ENCODE measurements around the gene LRRTM4.
"Not testable (repeated sequence)": the region's sequence is repeated elsewhere in the genome, so short reads cannot be mapped to it uniquely, and the experiment has no call there.

The LRRTM4 gene

DNA sequence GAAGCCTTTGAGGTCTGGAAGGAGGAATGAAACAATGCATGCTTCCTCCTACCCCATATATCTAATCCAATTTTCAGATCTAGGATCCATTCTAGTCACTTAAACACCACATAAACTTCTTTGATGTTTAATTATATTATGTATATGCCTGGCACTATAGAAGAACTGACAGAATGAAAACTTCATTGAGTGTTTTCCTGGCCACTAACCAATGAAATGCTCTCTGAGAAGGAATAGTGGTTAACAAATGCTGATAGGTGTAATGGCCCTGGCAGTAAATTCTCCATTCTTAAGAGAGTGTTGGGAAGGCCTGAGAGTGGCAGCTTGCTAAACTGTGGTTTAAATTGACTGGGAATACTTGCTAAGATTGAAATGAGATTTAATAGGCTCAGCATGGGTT is 710.0 kb downstream of the LRRTM4 start:
- no peak for TF ChIP-seq JUND (IDR thresholded peaks at IDR 0.05; ENCODE audit: low read depth)
- in situ Hi-C loops (cut with HindIII; ENCODE audit: low pct_unique_long_range_greater_than_20kb, low sequenced_read_pairs), result no loop called here
- DNase-seq (ENCODE audit: low read depth in 1 of 2, low spot score in 1 of 2), result no peak

DNA sequence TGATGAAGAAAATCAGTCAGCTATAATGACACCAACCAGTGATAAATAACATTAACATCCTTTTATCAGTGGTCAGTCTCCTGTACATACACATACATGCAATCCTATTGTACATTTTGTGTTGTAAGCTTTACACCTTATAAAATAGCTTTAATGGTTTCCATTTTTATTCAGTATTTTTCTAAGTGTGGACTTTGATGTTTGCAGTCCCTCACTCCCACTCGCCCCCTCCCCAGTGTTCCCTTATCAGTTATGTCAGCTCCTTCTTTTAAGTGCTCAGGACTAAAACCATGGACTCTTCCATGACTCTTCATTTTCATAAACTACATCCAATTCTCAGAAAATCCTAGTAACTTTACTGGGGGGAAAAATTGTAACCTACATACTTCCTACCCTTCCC is 713.0 kb downstream of the LRRTM4 start:
- no peak for DNase-seq (ENCODE audit: low read depth in 1 of 2, low spot score in 1 of 2)
- TF ChIP-seq JUND (IDR thresholded peaks at IDR 0.05; ENCODE audit: low read depth), result no peak
- in situ Hi-C loops (cut with HindIII; ENCODE audit: low pct_unique_long_range_greater_than_20kb, low sequenced_read_pairs), result no loop called here

DNA sequence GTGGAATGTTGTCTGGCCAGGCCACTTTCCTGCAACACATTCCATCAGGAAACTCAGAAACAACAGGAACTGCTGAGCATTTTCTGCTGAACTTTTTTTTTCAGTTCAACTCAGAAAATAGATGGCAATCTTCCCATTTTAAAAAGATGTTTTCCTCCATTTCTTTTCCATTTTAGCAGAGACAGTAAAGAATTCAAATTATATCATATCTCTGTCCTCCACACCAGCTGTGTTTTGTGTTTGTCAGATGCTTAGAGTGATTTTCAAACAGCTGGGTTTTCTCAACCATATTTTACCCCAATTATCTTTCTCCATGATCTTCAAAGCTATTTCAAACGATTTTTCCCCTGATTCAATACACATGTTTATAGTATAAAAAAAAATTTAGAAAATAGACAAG is 713.4 kb downstream of the LRRTM4 start:
- TF ChIP-seq JUND (IDR thresholded peaks at IDR 0.05; ENCODE audit: low read depth), result no peak
- DNase-seq (ENCODE audit: low read depth in 1 of 2, low spot score in 1 of 2), result no peak
- in situ Hi-C loops (cut with HindIII; ENCODE audit: low pct_unique_long_range_greater_than_20kb, low sequenced_read_pairs), result no loop called here

DNA sequence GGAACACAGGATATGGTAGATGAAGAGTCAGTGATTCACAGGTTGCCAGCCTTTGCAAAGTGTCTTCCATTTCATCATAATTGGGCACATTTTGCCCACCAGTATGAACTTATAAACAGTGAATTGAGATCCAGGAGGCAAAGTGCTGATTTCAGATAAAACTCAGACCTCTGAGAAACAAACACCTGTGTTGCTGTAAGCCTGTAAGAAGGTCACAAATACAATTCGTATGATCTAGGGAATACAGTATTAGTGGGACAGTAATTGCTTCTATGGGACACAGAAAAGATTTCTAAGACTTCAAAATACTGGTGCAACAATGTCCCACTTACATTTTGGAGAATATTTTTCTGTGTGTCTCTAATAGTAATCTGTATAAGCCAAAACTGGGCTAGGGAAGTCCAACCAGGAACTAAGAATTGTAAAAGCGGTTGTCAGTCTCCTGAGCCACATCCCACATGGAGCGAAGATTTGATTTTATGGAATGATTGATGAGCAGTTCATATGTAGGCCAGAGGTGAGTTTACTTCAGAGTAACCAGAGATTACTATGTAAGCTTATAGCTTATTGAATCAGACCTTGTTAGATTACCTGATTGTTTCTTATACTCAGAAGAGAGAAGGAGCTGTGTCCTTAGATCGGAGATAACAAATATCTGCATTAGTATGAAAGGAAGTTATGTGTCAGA is 728.4 kb downstream of the LRRTM4 start:
- DNase-seq (ENCODE audit: low read depth in 1 of 2, low spot score in 1 of 2), result no peak
- no peak for TF ChIP-seq JUND (IDR thresholded peaks at IDR 0.05; ENCODE audit: low read depth)
- in situ Hi-C loops (cut with HindIII; ENCODE audit: low pct_unique_long_range_greater_than_20kb, low sequenced_read_pairs), result no loop called here

DNA sequence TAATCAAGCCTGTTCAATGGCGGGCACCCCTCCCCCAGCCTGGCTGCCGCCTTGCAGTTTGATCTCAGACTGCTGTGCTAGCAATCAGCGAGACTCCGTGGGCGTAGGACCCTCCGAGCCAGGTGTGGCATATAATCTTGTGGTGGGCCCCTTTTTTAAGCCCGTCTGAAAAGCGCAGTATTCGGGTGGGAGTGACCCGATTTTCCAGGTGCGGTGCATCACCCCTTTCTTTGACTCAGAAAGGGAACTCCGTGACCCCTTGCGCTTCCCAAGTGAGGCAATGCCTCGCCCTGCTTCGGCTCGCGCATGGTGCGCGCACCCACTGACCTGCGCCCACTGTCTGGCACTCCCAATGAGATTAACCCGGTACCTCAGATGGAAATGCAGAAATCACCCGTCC is 740.9 kb downstream of the LRRTM4 start:
- in situ Hi-C loops (cut with HindIII; ENCODE audit: low pct_unique_long_range_greater_than_20kb, low sequenced_read_pairs); DNase-seq (ENCODE audit: low read depth in 1 of 2, low spot score in 1 of 2): not testable (repeated sequence)

DNA sequence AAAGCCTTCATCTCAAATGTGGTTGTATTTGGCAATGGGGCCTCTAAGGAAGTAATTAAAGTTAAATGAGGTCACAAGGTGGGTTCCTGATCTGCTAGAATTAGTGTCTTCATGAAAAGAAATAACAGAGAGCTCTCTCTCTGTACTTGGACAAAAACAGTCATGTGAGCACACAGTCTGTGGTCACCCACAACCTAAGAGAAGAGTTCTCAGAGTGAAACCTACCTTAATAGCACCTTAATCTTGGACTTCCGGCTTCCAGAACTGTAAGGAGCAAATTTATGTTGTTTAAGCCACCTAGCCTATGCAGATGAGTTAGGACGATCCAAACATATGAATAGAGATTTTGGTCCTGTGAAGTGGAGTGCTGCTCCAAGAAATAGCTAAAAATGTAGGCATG is 758.9 kb downstream of the LRRTM4 start:
- no peak for TF ChIP-seq JUND (IDR thresholded peaks at IDR 0.05; ENCODE audit: low read depth)
- no peak for DNase-seq (ENCODE audit: low read depth in 1 of 2, low spot score in 1 of 2)
- in situ Hi-C loops (cut with HindIII; ENCODE audit: low pct_unique_long_range_greater_than_20kb, low sequenced_read_pairs), result no loop called here

DNA sequence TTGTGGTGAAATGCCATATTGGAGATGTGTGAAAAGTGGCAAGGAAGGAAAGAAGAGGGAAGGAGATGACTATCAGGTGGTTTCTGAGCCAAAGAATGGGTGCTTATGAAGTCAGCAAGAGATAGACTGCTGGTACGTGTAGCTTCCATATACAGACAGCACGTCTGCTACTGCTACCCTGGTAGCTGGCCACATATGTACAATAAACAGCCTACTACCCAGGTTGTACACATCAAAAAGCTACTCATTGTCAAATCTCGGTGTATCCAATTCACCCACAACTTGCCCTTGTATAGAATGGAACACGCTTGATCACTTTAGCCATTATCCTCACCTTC is 761.8 kb downstream of the LRRTM4 start:
- TF ChIP-seq JUND (IDR thresholded peaks at IDR 0.05; ENCODE audit: low read depth), result no peak
- no peak for DNase-seq (ENCODE audit: low read depth in 1 of 2, low spot score in 1 of 2)

DNA sequence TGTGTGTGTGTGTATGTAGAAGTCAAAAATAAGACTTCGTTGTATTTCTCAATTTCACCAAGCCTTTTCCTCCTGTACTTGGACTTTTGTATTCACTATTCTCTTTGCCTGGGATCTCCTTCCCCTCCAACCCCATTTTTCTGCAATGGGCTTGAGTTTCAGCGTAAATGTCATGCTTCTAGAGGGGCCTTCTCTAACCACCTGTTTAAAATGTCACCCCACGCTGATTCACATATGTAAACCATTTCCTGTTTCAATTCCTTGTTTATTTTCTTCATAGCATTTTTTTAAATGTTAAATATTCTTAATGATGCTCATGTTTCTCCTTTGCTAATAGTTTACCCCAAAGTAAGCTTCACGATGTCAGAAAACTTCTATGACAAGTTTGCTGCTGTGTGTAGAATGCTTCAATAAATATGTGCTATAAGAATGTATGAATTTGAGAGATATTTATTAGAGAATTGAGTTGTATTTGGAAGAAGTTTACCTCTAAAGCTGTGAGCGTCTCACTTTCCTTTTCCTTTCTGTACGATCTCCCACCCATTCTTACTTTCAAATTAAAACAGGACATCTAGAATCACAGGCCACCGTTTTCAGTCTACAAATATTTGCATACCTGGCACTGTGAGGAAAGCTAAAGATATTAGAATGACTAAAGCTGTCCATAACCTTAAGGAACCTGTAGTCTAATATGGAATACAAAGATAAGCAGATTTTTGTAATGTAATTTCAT is 762.4 kb downstream of the LRRTM4 start:
- TF ChIP-seq JUND (IDR thresholded peaks at IDR 0.05; ENCODE audit: low read depth), result no peak

More for the DNA sequence above, 761.8 kb downstream of the LRRTM4 start:
- in situ Hi-C loops (cut with HindIII; ENCODE audit: low pct_unique_long_range_greater_than_20kb, low sequenced_read_pairs), result no loop called here

DNA sequence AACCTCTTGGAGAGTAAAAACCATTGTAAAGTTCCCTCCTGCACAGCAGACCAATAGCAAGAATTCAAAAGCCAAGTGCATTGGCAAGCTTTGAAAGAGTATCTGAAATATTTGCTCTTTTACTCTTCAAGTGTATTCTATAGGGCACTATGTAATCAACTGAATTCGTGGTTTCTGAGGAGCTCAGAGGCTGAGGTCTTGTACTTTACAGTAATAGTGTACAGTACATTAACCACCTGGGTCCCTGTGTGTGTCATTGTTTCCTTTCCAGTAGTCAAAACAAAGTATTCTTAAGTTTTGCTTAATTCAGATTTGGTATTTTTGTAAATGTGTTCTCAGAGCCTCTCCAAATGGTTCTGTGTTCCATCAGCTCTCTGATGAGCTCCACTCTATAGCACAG is 769.7 kb downstream of the LRRTM4 start:
- TF ChIP-seq JUND (IDR thresholded peaks at IDR 0.05; ENCODE audit: low read depth), result no peak
- DNase-seq (ENCODE audit: low read depth in 1 of 2, low spot score in 1 of 2), result no peak
- in situ Hi-C loops (cut with HindIII; ENCODE audit: low pct_unique_long_range_greater_than_20kb, low sequenced_read_pairs), result no loop called here

More for the DNA sequence above, 762.4 kb downstream of the LRRTM4 start:
- in situ Hi-C loops (cut with HindIII; ENCODE audit: low pct_unique_long_range_greater_than_20kb, low sequenced_read_pairs), result no loop called here
- DNase-seq (ENCODE audit: low read depth in 1 of 2, low spot score in 1 of 2), result no peak

DNA sequence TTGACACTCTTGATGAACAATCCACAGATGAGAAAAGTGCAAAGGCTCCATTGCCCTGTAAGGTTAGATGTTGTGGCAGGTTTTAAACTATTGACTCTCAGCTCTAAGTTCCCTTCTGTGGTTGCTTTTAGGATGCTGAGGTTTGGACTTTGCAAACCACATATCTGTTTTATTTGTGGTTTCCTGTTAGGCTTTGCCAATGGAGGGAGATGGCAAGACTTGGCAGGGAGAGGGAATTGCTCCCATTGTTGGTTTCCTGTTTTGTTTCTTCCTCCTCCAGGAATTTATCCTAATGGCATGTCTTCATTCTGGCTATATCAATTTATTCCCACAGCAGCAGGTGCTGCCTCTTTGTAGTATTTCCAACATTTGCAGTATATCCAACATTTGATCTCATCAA is 772.3 kb downstream of the LRRTM4 start:
- in situ Hi-C loops (cut with HindIII; ENCODE audit: low pct_unique_long_range_greater_than_20kb, low sequenced_read_pairs), result no loop called here
- DNase-seq (ENCODE audit: low read depth in 1 of 2, low spot score in 1 of 2), result no peak

DNA sequence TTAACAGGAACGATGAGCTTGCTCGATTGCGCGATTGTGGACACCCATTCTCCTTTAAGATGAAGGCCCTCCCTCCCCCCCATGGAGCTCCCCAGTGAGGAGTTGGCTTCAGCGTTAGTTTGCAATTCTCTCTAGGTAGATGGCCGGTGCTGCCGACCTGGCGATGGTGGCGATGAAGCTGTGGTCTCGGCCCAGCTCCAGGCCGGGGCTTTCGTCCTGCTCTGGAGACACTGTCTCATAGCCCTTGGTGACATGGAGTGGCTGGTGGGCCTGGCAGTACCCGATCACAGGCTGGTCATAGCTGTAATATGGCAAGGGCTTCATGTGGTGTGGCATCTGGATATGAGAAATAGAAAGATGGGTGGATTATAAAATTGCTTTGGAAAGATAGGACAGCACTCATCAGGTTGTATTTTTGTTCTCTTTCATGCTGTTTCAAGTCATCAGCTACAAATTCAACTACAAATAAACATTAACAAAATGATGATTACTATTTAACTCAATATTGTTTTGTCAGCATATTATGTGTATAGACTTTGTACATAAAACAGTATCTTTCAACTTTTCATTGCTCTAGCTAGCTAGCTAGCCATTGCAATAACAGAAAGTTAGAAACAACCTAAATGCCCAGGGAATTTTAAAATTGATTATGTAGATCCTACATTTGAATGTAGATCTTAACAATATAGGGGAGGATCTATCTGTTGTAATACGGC is 773.4 kb downstream of the LRRTM4 start:
- in situ Hi-C loops (cut with HindIII; ENCODE audit: low pct_unique_long_range_greater_than_20kb, low sequenced_read_pairs), result no loop called here
- no peak for TF ChIP-seq JUND (IDR thresholded peaks at IDR 0.05; ENCODE audit: low read depth)
- DNase-seq (ENCODE audit: low read depth in 1 of 2, low spot score in 1 of 2), result no peak

More for the DNA sequence above, 772.3 kb downstream of the LRRTM4 start:
- no peak for TF ChIP-seq JUND (IDR thresholded peaks at IDR 0.05; ENCODE audit: low read depth)

DNA sequence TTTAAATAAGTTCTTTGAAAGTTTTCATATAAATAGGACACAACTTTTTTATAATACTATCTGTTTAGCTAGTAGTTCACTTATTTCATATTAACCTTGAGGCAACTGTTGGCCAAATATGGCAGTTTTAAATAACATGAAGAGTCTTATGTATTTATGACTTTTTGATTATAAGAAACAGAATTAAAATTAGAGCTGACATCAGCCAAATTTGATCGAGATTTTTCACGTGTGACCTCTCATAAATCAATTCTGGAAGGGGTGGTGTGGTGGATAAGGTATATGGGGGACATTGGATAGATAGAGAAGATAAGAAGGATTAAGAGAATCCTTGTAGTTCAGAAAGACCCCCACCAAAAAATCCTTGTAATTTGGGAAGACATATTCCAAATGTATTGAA is 776.6 kb downstream of the LRRTM4 start:
- no peak for DNase-seq (ENCODE audit: low read depth in 1 of 2, low spot score in 1 of 2)
- TF ChIP-seq JUND (IDR thresholded peaks at IDR 0.05; ENCODE audit: low read depth), result no peak
- in situ Hi-C loops (cut with HindIII; ENCODE audit: low pct_unique_long_range_greater_than_20kb, low sequenced_read_pairs), result no loop called here

DNA sequence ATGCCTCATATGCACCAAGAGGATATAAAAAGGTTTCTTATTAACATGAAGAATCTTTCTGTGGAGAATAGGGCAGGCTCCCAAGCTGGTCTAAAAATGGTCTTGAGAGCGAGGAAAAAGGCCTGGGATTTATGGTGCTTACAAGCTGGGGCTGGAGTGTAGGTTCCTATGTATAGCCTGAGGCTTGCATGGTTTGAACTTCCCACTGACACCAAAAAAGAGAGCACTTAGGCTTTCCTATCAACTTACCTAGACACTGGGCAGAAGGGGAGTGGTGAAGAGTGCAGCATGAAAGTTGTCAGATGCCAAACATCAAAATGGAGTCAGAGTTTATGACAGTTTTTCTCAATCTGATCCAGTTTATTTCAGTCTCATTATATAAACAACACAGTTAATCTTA is 784.6 kb downstream of the LRRTM4 start:
- no peak for DNase-seq (ENCODE audit: low read depth in 1 of 2, low spot score in 1 of 2)
- in situ Hi-C loops (cut with HindIII; ENCODE audit: low pct_unique_long_range_greater_than_20kb, low sequenced_read_pairs), result no loop called here
- TF ChIP-seq JUND (IDR thresholded peaks at IDR 0.05; ENCODE audit: low read depth), result no peak

Measured in T47D (cell line).